Fibroblast of mammary gland (primary cell): ENCODE measurements around the gene TAB2.

Source experiments
- DNase-seq: peaks from one replicate; pipeline ENCODE4 v3.0.0-alpha.2; 2010; ENCODE audit warnings: low read depth
- H3K4me3 ChIP-seq: 2 replicates; pipeline ENCODE4 v1.5.1; 2011; ENCODE audit warnings: low read depth, mild to moderate bottlenecking, low read length, moderate library complexity; ENCODE audit not compliant: control insufficient read depth
- CTCF ChIP-seq: conservative IDR thresholded peaks from 2 replicates; pipeline ENCODE4 v1.5.1; 2011; ENCODE audit warnings: low read depth, low read length, inconsistent platforms; ENCODE audit not compliant: control insufficient read depth, insufficient read depth

Gene TAB2

GRCh38 chr6:149387779-149388512, 70.4 kb downstream of the TAB2 start:
- DNase-seq: no peak
- no peak overlapping the region for H3K4me3 ChIP-seq
- no peak for TF ChIP-seq CTCF

GRCh38 chr6:149389509-149390297, 72.2 kb downstream of the TAB2 start:
- H3K4me3 ChIP-seq: no peak overlapping the region
- DNase-seq: peak; percentile 43
- TF ChIP-seq CTCF: no peak

- TF ChIP-seq CTCF: no peak
- H3K4me3 ChIP-seq: no peak overlapping the region
- DNase-seq: no peak
Observed at GRCh38 chr6:149392093-149392492, 74.6 kb downstream of the TAB2 start.

GRCh38 chr6:149392535-149392934, 75.0 kb downstream of the TAB2 start:
- no peak overlapping the region for H3K4me3 ChIP-seq
- no peak for DNase-seq
- no peak for TF ChIP-seq CTCF

GRCh38 chr6:149393002-149393679, 75.6 kb downstream of the TAB2 start:
- H3K4me3 ChIP-seq: no peak overlapping the region
- TF ChIP-seq CTCF: no peak
- peak; percentile 55 for DNase-seq

- DNase-seq: no peak
Observed at GRCh38 chr6:149395185-149395584, 77.7 kb downstream of the TAB2 start.

More at GRCh38 chr6:149395185-149395584, 77.7 kb downstream of the TAB2 start:
- no peak overlapping the region for H3K4me3 ChIP-seq
- TF ChIP-seq CTCF: no peak
